Osteocyte (in vitro differentiated cells): ENCODE measurements around the gene KMO. TPM values are rescaled to one million over a fixed set of nuclear protein-coding genes. Genes with fewer than 3 reads are reported as not detected.
A peak's percentile ranks its signal among the peaks of the same experiment; 100 is the strongest.

Experiments
- DNase-seq: peaks from one replicate; pipeline ENCODE4 v3.0.0; 2021; ENCODE audit warnings: mixed read lengths; ENCODE audit not compliant: unreplicated experiment; ENCODE audit errors: extremely low spot score
- H3K27ac Mint-ChIP-seq: one replicate; pipeline ENCODE4 v1.8.0; 2021; ENCODE audit warnings: mild to moderate bottlenecking, mixed read lengths; ENCODE audit not compliant: unreplicated experiment
- H3K27me3 Mint-ChIP-seq: one replicate; pipeline ENCODE4 v1.8.0; 2021; ENCODE audit warnings: mixed read lengths; ENCODE audit not compliant: unreplicated experiment
- H3K36me3 Mint-ChIP-seq: one replicate; pipeline ENCODE4 v1.8.0; 2021; ENCODE audit warnings: mixed read lengths; ENCODE audit not compliant: unreplicated experiment
- H3K4me1 Mint-ChIP-seq: one replicate; pipeline ENCODE4 v1.8.0; 2021; ENCODE audit warnings: mixed read lengths; ENCODE audit not compliant: unreplicated experiment
- H3K4me3 Mint-ChIP-seq: one replicate; pipeline ENCODE4 v1.8.0; 2021; ENCODE audit warnings: mild to moderate bottlenecking, moderate library complexity, mixed read lengths; ENCODE audit not compliant: unreplicated experiment
- H3K9me3 Mint-ChIP-seq: one replicate; pipeline ENCODE4 v1.8.0; 2021; ENCODE audit warnings: mixed read lengths; ENCODE audit not compliant: unreplicated experiment
- total RNA-seq: library from RNA; stranded (reverse); gene quantifications from 2 replicates; pipeline ENCODE4 v1.2.1, GENCODE V29; 2021
- TF ChIP-seq, protein P1 (sequence below): fragments of 200-600 bp; sonication (generic); IDR thresholded peaks from 2 replicates; pipeline ENCODE4 v1.5.0; 2021; ENCODE audit warnings: antibody characterized with exemption, mild to moderate bottlenecking, moderate library complexity

KMO gene
- total RNA-seq, 1 donor from 2014 or later = not detected

GRCh38 chr1:241603731-241604245 is 71.6 kb downstream of the KMO start:
- DNase-seq = no peak
- TF ChIP-seq, protein P1, sequence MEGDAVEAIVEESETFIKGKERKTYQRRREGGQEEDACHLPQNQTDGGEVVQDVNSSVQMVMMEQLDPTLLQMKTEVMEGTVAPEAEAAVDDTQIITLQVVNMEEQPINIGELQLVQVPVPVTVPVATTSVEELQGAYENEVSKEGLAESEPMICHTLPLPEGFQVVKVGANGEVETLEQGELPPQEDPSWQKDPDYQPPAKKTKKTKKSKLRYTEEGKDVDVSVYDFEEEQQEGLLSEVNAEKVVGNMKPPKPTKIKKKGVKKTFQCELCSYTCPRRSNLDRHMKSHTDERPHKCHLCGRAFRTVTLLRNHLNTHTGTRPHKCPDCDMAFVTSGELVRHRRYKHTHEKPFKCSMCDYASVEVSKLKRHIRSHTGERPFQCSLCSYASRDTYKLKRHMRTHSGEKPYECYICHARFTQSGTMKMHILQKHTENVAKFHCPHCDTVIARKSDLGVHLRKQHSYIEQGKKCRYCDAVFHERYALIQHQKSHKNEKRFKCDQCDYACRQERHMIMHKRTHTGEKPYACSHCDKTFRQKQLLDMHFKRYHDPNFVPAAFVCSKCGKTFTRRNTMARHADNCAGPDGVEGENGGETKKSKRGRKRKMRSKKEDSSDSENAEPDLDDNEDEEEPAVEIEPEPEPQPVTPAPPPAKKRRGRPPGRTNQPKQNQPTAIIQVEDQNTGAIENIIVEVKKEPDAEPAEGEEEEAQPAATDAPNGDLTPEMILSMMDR = no peak
- H3K4me3 Mint-ChIP-seq = peak overlapping the region; percentile 0
- H3K27ac Mint-ChIP-seq = peak overlapping the region; percentile 81
- peaks cover 62% of the 10 kb centered on the region for H3K4me1 Mint-ChIP-seq
- H3K27me3 Mint-ChIP-seq = no peaks in the 10 kb centered on the region
- no peaks in the 10 kb centered on the region for H3K9me3 Mint-ChIP-seq
- H3K36me3 Mint-ChIP-seq = no peaks in the 10 kb centered on the region

DNA sequence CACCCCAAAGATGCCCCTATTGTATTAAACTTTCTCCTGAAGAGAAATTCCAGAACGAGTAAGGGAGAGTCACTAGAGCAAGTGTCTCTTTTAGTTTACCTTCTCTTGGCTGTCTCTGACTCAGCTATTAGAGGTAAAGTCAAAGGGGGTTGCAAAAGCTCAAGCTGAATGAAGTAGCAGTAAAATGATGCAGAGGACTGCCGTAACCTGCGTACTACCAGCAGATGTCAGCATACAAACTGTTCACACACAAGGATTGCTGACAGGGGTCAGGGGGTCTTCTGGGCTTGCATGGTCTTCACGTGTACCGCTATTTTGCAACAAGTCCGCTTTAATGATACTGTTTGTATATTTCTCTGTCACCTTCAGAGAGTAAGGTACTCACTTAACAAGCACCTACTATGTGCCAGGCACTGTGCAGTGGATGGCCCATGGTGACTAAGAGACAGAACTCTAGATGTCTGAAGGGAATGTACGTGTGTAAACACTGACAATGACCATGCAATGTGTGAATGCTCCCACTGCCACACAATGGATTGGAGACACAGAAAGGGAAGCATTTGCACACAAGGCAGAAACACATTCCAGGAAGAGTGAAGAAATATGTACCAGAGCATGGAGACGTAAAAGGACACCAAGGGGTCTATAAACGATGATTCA is 73.1 kb downstream of the KMO start:
- H3K36me3 Mint-ChIP-seq = no peaks in the 10 kb centered on the region
- H3K9me3 Mint-ChIP-seq = no peaks in the 10 kb centered on the region

GRCh38 chr1:241606544-241606943 is 74.4 kb downstream of the KMO start:
- Mint-ChIP-seq H3K27me3 (no peaks in the 10 kb centered on the region), H3K36me3 (no peaks in the 10 kb centered on the region), H3K27ac (peak overlapping the region; percentile 46), H3K4me1 (peaks cover 55% of the 10 kb centered on the region), H3K4me3 (no peak overlapping the region), H3K9me3 (no peaks in the 10 kb centered on the region)
- no peak for DNase-seq
- TF ChIP-seq, protein P1 = no peak

More for the DNA sequence above, 73.1 kb downstream of the KMO start:
- DNase-seq = no peak
- no peaks in the 10 kb centered on the region for H3K27me3 Mint-ChIP-seq
- peaks cover 61% of the 10 kb centered on the region for H3K4me1 Mint-ChIP-seq
- H3K27ac Mint-ChIP-seq = peak overlapping the region; percentile 60
- no peak overlapping the region for H3K4me3 Mint-ChIP-seq
- TF ChIP-seq, protein P1 = peak; percentile 35

DNA sequence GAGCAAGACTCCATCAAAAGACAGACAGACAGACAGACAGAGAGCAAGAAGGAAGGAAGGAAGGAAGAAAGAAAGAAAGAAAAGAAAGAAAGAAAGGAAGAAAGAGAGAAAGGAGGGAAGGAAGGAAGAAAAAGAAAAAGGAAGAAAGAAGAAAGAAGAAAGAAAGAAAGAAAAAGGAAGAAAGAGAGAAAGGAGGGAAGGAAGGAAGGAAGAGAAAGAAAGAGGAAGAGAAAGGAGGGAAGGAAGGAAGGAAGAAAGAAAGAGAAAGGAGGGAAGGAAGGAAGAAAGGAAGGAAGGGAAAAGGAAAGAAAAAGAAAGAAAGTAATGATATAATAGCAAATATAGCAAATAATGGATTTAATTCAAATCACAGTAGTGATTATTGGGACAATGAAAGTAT is 75.3 kb downstream of the KMO start:
- DNase-seq = no peak
- Mint-ChIP-seq H3K4me1 (peaks cover 54% of the 10 kb centered on the region), H3K4me3 (no peak overlapping the region), H3K36me3 (no peaks in the 10 kb centered on the region), H3K27me3 (no peaks in the 10 kb centered on the region), H3K9me3 (no peaks in the 10 kb centered on the region), H3K27ac (no peak overlapping the region)
- TF ChIP-seq, protein P1 = no peak

- TF ChIP-seq, protein P1 = no peak
- Mint-ChIP-seq H3K27ac (no peak overlapping the region), H3K9me3 (no peaks in the 10 kb centered on the region), H3K4me3 (no peak overlapping the region), H3K36me3 (no peaks in the 10 kb centered on the region), H3K27me3 (no peaks in the 10 kb centered on the region), H3K4me1 (peaks cover 49% of the 10 kb centered on the region)
- DNase-seq = no peak
These were observed 76.3 kb downstream of the KMO start for GRCh38 chr1:241608379-241609033.
